Measurements from ENCODE around the gene AEN.

Gene AEN

DNA sequence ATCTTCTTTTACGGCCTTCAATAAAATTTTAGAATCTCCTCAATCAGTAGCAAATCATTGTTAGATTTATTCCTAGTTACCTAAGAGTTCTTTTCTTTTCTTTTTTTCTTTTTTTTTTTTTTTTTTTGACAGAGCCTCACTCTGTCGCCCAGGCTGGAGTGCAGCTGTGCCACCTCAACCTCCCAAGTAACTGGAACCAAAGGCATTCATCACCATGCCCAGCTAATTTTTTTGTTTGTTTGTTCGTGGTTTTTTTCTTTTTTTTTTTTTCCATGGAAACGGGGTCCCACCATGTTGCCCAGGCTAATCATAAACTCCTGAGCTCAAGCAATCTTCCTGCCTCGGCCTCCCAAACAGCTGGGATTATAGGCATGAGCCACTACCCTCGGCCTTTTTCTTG is 30.4 kb upstream of the AEN start:
- H3K27ac ChIP-seq = no peak overlapping the region
- TF ChIP-seq, protein P1, sequence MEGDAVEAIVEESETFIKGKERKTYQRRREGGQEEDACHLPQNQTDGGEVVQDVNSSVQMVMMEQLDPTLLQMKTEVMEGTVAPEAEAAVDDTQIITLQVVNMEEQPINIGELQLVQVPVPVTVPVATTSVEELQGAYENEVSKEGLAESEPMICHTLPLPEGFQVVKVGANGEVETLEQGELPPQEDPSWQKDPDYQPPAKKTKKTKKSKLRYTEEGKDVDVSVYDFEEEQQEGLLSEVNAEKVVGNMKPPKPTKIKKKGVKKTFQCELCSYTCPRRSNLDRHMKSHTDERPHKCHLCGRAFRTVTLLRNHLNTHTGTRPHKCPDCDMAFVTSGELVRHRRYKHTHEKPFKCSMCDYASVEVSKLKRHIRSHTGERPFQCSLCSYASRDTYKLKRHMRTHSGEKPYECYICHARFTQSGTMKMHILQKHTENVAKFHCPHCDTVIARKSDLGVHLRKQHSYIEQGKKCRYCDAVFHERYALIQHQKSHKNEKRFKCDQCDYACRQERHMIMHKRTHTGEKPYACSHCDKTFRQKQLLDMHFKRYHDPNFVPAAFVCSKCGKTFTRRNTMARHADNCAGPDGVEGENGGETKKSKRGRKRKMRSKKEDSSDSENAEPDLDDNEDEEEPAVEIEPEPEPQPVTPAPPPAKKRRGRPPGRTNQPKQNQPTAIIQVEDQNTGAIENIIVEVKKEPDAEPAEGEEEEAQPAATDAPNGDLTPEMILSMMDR (conservative IDR thresholded peaks at IDR 0.05) = no peak

DNA sequence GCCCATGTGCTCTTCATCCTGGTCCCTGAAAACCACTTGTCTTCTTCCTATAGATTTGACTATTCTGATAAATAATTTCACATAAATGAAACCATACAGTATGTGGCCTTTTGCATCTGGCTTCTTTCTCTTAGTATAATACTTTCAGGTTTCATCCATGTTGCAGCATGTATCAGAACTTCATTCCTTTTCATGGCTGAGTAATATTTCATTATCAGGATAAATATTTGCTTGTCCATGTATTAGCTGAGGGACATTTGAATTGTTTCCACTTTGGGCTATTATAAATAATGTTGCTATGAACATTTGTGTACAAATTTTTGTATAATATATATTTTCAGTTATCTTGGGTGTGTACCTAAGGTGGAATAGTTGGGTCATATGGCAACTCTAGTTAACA is 29.8 kb upstream of the AEN start:
- H3K27ac ChIP-seq = no peak overlapping the region
- TF ChIP-seq, protein P1 (conservative IDR thresholded peaks at IDR 0.05) = no peak

DNA sequence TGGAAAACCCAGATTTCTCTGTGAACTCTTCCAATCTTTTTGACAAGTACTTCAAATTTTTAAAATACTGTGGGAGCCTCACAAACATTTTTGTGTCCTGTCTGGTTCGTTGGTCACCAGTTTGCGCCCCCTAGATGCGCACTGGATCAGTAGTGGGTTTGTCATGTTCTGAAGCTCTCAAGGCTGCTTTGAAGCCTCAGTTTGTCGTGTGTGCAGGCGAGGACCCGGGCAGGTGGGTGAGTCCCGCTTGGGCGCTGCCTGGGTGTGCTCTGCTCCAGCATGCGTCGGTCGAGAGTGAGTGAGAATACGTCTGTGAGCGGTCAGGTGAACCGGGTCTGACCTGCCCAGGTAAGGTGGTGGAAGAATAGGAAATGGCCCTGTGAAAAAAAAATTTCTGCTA is 17.3 kb upstream of the AEN start:
- H3K27ac ChIP-seq = no peak overlapping the region
- TF ChIP-seq, protein P1 (conservative IDR thresholded peaks at IDR 0.05) = peak; percentile 20

DNA sequence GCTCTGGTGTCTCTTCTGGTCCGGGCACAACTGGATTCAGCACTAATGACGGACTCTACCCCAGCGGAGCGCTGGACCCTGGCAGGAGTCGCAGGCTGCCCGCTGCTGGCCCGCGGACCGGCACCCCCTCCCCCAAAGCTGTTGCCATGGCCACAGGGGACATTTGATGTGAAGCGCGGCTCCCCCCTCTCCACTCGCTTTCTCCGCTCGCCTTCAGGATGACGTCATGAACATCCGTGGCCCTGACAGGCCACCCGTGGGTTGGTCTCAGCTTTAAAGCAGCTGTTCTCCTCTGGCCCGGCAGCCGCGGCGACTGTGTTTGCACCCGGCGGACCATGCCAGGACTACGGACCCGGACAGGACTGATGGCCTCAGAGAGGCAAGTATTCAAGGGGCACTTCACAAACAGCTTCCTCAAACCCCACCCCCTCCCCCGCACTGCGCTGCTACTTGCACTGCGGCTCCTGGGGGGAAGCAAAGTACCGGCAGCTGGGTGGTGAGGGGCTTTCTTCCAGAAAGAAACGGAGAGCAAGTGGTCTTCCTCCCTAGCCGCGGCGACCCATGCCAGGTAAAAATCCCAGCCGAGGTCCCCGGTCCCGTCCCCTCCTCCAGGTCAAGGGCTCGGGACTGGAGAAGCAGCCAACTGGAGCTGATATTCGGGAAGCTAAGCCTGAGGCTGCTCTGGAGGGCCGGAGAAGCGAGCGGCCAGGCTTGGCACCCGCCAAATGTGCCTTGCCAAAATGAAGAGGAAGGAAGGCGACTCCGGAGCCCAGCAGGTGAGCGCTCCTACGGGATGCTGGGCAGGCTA is 16.6 kb upstream of the AEN start:
- TF ChIP-seq, protein P1 (conservative IDR thresholded peaks at IDR 0.05) = no peak
- H3K27ac ChIP-seq = no peak overlapping the region

DNA sequence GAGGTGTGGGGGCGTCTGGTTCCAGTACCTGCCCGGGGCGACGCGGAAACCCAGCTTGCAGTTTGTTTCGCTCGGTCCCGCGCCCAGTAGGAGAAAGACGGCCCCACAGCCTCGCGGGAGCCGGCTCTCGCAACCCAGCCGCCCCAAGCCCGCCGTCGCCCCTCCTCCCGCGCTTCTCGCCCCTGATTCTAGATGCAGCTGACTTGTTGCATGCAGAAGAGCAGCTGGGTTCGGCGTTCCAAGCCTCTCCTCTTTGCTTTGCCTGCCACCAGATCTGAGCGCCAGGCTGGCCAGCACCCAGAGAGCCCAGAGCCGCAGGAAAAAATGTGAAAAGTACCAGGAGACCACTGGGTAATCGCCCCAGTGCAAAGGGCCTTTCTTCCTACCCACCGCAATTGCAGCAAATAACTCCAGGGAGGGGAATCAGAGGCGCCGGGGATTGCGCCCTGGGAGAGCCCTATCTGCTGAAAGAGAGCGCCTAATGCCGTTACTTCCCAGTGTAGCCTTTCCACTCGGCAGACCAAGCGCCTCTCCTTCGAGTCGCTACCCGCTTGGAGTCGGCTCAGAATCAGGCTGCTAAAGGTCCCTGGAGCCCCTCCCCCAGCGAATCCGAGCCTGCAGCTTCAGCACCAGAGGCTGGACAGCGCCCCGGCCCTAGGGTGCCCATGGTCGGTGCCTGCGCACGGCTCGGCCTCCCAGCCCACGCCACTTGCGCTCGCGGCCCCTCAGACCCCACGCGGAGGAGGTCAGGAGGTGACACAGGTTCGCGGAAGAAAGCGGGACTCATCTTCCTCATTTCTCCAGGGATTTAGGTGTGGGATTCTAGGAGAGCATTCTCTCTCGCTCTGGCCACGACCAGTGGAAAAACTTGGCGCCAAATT is 15.7 kb upstream of the AEN start:
- TF ChIP-seq, protein P1 (conservative IDR thresholded peaks at IDR 0.05) = no peak
- H3K27ac ChIP-seq = no peak overlapping the region

DNA sequence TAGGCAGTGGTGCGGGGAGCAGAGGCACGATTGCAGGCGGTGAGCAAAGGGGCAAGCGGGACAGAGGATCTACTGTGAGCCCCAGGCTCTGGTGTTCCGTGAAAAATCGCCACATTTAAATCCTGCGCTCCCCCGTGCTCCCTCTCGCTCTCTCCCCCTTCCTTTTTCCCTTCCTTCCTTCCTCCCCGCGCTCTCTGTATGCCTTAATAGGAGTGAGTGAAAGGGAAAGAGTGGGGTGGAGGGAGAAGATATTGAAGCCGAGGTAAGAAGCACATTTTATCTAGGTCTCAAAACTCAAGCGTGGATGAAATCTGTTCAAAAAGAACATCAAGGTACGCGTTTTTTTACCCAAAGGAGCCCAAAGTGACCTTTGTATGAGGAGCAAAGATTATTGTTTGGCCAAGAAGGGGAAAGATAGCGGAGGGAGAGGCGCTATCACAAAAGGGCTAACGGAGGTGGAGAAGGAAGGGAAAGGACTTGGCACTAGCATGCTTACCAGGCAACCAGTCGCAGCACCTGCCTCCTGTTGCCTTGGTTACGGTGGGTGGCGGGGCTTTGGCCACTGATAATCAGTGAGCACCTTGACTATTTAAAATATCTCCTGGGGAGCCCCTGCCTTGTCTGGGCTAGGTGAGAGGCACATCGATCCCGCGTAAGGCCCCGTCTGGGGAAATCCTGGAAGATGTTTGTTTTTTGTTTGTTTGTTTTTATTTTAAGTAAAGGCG is 14.9 kb upstream of the AEN start:
- TF ChIP-seq, protein P1 (conservative IDR thresholded peaks at IDR 0.05) = no peak
- no peak overlapping the region for H3K27ac ChIP-seq

DNA sequence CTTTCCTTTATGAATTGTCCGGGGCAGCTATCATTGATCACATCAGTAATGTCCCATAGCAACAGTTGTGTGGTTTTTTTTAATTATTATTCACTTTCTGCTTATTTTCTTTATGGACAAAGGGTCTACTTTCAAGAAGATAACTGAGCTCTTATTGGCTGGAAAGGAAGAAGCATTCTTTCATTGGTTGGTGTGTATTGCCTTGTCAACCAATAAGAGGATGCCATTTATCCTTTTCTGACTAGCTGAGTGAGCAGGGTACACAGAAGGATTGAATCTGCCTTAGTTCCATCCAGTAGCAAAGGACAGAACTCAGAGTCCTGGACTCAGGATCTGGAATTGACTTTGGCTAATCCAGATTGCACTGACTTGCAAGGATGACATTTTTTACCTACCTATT is 13.2 kb upstream of the AEN start:
- TF ChIP-seq, protein P1 (conservative IDR thresholded peaks at IDR 0.05) = no peak
- no peak overlapping the region for H3K27ac ChIP-seq

Data from VCaP (cell line).